ENCODE data around the gene RABGGTA. TPM values are rescaled to one million over a fixed set of nuclear protein-coding genes. Genes with fewer than 3 reads are reported as not detected.

RABGGTA gene
- total and polyA plus RNA-seq, 10 of the 15 experiments (the other 5 are each of a cell fraction or from before 2014, with no cell fraction given) = 19.1 to 75.6 (median 46.9) TPM

- 86% methylated on average over 11 of the region's 11 CpGs for WGBS (ENCODE audit: insufficient coverage, insufficient replicate concordance, low lambda C conversion rate, missing lambda C conversion rate)
- Histone ChIP-seq H3K27ac (ENCODE audit: control insufficient read depth, insufficient read depth) (no peak overlapping the region), H3K36me3 (ENCODE audit: control insufficient read depth in 2 of 2, insufficient read depth in 2 of 2, low read length in 1 of 2) (peaks cover 0 to 3% of the 10 kb centered on the region in 2 experiments; a peak in 2 of 4 replicates), H2AFZ (ENCODE audit: control insufficient read depth, low read depth, low read length) (no peak overlapping the region), H3K79me2 (ENCODE audit: control insufficient read depth, insufficient read depth, low read length) (no peaks in the 10 kb centered on the region), H4K20me1 (ENCODE audit: control insufficient read depth, insufficient read depth) (no peaks in the 10 kb centered on the region), H3K27me3 (replicated peaks in 1 of 2; ENCODE audit: control insufficient read depth in 2 of 2, insufficient read depth in 2 of 2, low read length in 1 of 2) (no peaks in the 10 kb centered on the region), H3K9me3 (replicated peaks; ENCODE audit: control insufficient read depth, insufficient read depth, low read length) (no peaks in the 10 kb centered on the region), H3K4me2 (ENCODE audit: control insufficient read depth, insufficient read depth) (no peak overlapping the region), H3K4me1 (ENCODE audit: control insufficient read depth, insufficient read depth, low read length) (peaks cover 27% of the 10 kb centered on the region), H3K4me3 (no peak overlapping the region), H3K9ac (ENCODE audit: control insufficient read depth, insufficient read depth, low read length) (no peak overlapping the region)
- ChIA-PET SMC1A (ENCODE audit: uncharacterized antibody, unreplicated experiment) (interaction anchor here (1.1 to 1.8 kb wide), 3 partner anchors 18 to 184 kb away, joined by 3 to 9 read pairs (median 3); partner anchors contain the start of gene RABGGTA), POLR2A (interaction anchor here (0.6 to 3.4 kb wide), 3 partner anchors 9 to 81 kb away, joined by 3 to 18 read pairs (median 7); partner anchors contain the start of gene RABGGTA), CTCF (interaction anchor here (0.6 to 3.3 kb wide), 6 partner anchors 10 to 56 kb away, joined by 3 to 21 read pairs (median 5); partner anchors contain the start of genes CIDEB and TINF2), RAD21 (ENCODE audit: unreplicated experiment) (interaction anchor here (0.9 to 1.1 kb wide), 2 partner anchors 10 to 19 kb away, joined by 3 to 4 read pairs; partner anchors contain the start of genes RABGGTA and TINF2)
- no peak for TF ChIP-seq ZNF687 (IDR thresholded peaks at IDR 0.05)
- TF ChIP-seq IRF4 (IDR thresholded peaks at IDR 0.05; ENCODE audit: low read depth, low read length) = no peak
- no peak for TF ChIP-seq TAF1 (IDR thresholded peaks at IDR 0.05; ENCODE audit: borderline replicate concordance, low read depth, low read length)
- no peak for TF ChIP-seq ATF3 (IDR thresholded peaks at IDR 0.05; ENCODE audit: borderline replicate concordance, extremely low read depth, low read depth, low read length)
- no TSS peak for BruUV-seq (replicated peaks)
- DNase-seq (ENCODE audit: low read depth, low spot score) (no peak), ATAC-seq (no peak), FAIRE-seq (no peak)
- intact Hi-C loops (cut with micrococcal nuclease; ENCODE audit: unreplicated experiment) (no loop called here), in situ Hi-C loops (cut with MboI) (no loop called here)
Measured at GRCh38 chr14:24252289-24253124, 18.9 kb downstream of the RABGGTA start.

All from GM12878 (cell line).